Stimulated activated CD4-positive, alpha-beta T cell treated with anti-CD3 and anti-CD28 coated beads, Interleukin-12 subunit alpha, Interleukin-12 subunit beta, amount 100 ng/mL, for 24 hours (primary cell): Measurements from ENCODE around the gene ALKBH1.

Source experiments
- DNase-seq, 2 experiments: peaks; one replicate each; pipeline ENCODE4 v3.0.0-alpha.2; 2020; ENCODE audit warnings: low read depth in 2 of 2

ALKBH1 gene

DNA sequence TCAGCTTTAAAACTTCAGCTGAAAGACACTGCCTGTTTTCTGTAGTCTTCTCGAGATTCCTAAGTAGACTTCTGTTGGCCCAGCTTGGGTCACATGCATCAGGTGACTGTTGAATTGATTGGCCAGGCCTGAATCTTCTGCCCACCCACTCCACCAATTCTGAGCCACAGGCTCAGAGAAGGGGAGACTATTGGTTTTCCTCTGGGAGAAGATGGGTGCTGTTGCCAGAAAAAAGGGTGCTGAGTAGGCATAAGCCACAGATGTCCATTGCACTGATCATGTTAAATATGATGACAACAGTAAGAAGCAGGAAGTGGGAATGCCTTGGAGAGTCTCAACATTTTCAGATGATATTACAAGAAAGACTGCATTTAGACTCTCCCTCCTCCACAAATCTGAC is 84.6 kb downstream of the ALKBH1 start:
- no peak for DNase-seq
